HG03025 (cell line): ENCODE results near the gene C6orf62.
"Not testable (repeated sequence)": the region's sequence is repeated elsewhere in the genome, so short reads cannot be mapped to it uniquely, and the experiment has no call there.

Experiments
- ATAC-seq: cut with Tn5 transposase; IDR thresholded peaks from one replicate; pipeline ENCODE4 v1.9.1; 2021; ENCODE audit warnings: mild to moderate bottlenecking, moderate library complexity; ENCODE audit not compliant: unreplicated experiment, low FRiP score

The C6orf62 gene

GRCh38 chr6:24670492-24670891, 48.5 kb downstream of the C6orf62 start:
- ATAC-seq, result not testable (repeated sequence)

GRCh38 chr6:24668997-24669361, 50.0 kb downstream of the C6orf62 start:
- ATAC-seq, result no peak

GRCh38 chr6:24668066-24668996, 50.6 kb downstream of the C6orf62 start:
- not testable (repeated sequence) for ATAC-seq

DNA sequence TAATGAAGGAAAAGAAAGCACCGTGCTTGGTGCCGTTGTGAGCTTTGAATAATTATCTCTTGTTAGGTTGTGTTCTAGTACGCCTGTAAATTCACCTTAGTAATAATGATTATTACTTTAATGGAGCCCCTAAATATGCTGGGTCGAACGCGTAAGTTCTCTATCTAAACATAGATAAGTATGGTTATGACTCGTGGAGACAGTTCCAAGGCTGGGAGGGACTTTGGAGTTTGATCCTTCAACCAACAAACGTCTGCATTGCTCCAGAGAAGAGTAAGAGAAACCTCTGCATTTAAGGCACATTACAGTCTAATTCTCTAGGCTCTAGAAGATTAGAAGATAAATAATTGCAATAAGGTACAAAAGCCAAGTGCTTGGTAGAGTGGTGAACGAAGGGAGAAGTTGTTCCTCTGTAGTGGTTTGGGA, 51.6 kb downstream of the C6orf62 start:
- no peak for ATAC-seq

DNA sequence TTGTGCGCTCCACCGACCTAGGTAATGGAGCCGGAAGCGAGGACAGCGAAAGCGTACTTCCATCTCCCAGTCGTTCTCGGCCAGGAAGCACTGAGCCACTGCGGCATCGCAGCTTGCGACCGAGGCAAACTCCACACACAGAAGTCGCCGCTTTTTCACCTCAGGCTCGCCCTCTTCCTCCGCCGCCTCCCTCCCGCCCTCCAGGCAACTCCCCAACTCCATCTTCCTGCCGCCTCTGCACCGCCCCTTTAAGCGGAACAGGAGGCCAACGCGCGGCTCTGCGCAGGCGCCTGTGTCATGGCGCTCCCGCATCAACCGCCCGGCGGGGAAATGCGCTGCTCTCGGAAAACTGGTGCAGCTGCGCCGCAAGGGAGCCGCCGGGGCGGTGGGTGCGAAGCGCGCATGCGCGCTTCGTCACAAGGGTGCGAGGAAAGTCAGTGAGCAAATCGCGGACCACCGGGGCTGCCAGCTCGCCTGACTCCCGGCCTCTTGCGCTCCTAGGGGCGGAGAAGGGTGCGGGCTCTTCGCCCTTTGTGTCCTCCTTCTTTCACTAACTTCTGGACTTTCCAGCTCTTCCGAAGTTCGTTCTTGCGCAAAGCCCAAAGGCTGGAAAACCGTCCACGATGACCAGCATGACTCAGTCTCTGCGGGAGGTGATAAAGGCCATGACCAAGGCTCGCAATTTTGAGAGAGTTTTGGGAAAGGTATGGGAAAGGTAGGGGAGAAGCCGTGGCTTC, 52.1 kb downstream of the C6orf62 start, which contains the start of the genes ACOT13 and TDP2:
TSS of gene ACOT13 (plus strand) at position 437 of the 737 bp plus-strand sequence. CDS start at position 624, 187 bp downstream.
TSS of gene TDP2 (minus strand) at position 259 of the 737 bp plus-strand sequence. CDS start at position 222, 37 bp downstream.
- ATAC-seq, result peak; percentile 92

DNA sequence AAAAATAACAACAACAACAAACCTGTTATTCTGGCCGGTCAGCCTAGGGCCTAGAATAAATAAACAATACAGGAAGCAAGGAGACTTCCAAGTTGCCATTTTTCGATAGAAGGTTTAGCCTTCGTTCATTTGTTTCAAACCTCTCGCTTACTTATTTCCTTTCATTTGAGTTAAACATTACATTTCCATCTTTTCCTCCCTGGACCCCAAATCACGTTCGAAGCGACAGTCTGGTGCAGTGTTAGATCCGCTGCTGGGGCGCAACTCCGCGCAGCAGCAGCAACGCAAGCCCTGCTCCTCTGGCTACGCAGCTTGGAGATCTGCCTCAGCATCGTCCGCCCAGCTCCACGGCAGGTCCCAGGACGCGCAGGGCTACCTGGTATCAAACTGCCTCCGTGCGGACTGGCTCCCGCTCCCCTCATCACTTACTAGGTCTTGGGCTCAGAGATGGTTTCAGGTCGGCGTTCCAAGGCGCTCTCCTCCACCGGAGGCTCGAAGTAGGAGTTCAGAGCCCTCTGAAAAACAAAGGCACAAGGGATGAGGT, 52.8 kb downstream of the C6orf62 start:
- ATAC-seq, result peak; percentile 37

GRCh38 chr6:24664046-24664987, 54.6 kb downstream of the C6orf62 start:
- no peak for ATAC-seq

- ATAC-seq, result no peak
These were observed 55.8 kb downstream of the C6orf62 start for GRCh38 chr6:24663189-24663588.

- no peak for ATAC-seq
These were observed 56.7 kb downstream of the C6orf62 start for GRCh38 chr6:24662236-24662635.

GRCh38 chr6:24661759-24662158, 57.2 kb downstream of the C6orf62 start:
- not testable (repeated sequence) for ATAC-seq

DNA sequence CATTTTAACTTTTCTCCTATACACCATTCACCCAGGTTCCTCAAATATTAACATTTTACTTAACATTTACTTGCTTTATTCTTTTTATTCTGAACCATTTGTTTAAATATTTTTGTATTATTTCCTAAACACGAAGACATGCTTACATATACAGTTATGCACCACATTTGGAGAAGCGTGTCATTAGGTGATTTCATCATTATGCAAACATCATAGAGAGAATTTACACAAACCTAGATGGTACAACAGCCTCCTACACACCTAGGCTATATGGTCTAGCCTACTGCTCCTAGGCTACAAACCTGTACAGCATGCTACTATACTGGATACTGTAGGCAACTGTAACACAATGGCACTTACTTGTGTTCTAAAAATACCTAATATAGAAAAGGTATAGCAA, 58.8 kb downstream of the C6orf62 start:
- no peak for ATAC-seq

DNA sequence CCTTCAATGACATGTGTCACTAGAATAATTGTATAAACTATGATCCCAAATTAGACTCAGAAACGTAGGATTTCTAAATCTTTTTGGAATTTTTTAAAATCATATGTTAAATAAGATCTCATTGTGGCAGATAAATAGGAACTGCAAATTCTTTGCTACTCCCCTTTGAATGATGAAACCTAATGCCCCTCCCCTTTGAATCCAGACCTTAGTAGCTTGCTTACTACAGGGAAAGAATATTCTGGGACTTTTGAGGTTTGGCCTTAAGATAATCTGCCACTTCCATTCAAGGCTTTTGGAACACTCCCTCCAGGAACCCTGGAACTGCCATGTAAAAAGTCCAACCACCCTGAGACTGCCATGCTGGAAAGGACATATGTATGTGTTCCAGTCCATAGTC, 59.4 kb downstream of the C6orf62 start:
- ATAC-seq, result no peak

DNA sequence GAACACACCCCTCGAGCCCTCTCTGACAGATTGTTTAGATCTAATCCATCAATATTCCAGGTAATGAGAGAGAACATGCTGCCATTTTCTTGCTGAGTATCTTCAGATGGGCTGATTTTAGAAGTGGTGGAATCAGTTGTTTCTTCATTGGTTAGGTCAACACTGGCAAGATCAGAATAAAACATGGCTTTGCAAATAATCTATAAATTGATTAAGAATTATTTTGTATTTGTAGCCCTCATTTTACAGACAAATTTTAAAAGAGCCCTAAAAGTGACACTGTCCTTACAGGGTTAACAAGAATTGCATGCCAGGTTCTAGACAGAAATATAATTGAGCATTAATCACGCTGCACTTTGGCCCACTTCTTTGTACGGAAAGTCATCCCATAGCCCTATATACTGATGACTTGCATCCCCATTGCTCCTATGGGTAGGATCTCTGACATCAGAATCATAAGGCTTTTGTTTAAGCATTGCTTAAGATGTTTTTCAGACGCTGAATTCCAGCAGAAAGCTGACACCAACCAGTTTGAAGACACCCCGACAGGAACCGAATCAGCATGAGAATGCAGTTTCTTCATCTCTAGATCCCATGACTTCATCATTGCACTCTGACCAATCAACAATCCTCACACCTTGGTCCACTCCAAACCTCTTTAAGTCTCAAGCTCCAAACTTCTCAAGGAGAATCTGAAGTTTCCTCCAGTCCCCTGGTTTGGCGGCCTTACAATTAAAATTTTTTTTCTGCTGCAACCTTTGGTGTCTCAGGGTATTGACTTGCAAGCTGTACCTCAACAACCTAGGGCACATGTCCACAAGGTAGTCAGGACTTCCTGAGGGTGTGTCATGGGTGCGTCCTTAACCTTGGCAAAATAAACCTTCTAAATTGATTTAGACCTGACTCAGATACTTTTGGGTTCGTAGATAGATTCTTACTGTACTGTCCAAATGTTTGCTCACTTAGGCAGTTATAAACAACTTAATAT, 60.1 kb downstream of the C6orf62 start:
- ATAC-seq, result no peak

DNA sequence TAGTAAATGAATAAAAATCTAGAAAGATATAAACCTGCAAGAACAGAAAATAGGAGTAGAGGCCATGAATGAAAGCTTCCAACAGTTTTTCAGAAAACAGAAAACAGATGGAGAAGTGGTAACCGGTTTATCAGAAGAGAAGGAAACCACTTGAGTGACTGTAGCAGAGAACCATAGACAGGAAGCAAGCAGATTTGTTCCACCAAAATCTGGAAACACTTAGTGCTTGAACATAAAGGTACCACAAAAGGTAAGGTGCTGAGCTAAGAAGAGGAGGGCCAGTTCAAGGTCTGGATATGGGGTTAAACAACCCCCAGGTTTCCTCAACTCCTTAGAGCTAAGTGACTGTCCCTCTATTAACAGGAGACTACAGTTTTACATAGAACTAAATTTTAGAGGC, 63.7 kb downstream of the C6orf62 start:
- ATAC-seq, result no peak
